Lower leg skin (tissue), 3 donors: ENCODE results near the gene SKAP1.

Experiments
- CTCF ChIP-seq, 3 donors: fragments of 450-650 bp; IDR thresholded peaks; one replicate each; pipeline ENCODE4 v1.5.1; 2016; ENCODE audit warnings: antibody characterized with exemption in 3 of 3, mild to moderate bottlenecking in 3 of 3, moderate library complexity in 2 of 3
- POLR2A ChIP-seq, 2 donors: fragments of 450-650 bp; IDR thresholded peaks; one replicate each; pipeline ENCODE4 v1.6.1; 2016 to 2017; ENCODE audit warnings: antibody characterized with exemption in 2 of 2, mild to moderate bottlenecking in 1 of 2, moderate library complexity in 1 of 2

GRCh38 chr17:48229936-48230335 is 200.1 kb downstream of the SKAP1 start:
- TF ChIP-seq CTCF (IDR thresholded peaks at IDR 0.05) (no peak), POLR2A (IDR thresholded peaks at IDR 0.05) (no peak)
